Cortex of kidney (tissue), 1 donor: ENCODE results near the gene CDH24.

Experiments
- DNase-seq: peaks from one replicate; lab custom pipeline; 2025; lab: John Stamatoyannopoulos, UW

CDH24 gene, protein sequence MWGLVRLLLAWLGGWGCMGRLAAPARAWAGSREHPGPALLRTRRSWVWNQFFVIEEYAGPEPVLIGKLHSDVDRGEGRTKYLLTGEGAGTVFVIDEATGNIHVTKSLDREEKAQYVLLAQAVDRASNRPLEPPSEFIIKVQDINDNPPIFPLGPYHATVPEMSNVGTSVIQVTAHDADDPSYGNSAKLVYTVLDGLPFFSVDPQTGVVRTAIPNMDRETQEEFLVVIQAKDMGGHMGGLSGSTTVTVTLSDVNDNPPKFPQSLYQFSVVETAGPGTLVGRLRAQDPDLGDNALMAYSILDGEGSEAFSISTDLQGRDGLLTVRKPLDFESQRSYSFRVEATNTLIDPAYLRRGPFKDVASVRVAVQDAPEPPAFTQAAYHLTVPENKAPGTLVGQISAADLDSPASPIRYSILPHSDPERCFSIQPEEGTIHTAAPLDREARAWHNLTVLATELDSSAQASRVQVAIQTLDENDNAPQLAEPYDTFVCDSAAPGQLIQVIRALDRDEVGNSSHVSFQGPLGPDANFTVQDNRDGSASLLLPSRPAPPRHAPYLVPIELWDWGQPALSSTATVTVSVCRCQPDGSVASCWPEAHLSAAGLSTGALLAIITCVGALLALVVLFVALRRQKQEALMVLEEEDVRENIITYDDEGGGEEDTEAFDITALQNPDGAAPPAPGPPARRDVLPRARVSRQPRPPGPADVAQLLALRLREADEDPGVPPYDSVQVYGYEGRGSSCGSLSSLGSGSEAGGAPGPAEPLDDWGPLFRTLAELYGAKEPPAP

DNA sequence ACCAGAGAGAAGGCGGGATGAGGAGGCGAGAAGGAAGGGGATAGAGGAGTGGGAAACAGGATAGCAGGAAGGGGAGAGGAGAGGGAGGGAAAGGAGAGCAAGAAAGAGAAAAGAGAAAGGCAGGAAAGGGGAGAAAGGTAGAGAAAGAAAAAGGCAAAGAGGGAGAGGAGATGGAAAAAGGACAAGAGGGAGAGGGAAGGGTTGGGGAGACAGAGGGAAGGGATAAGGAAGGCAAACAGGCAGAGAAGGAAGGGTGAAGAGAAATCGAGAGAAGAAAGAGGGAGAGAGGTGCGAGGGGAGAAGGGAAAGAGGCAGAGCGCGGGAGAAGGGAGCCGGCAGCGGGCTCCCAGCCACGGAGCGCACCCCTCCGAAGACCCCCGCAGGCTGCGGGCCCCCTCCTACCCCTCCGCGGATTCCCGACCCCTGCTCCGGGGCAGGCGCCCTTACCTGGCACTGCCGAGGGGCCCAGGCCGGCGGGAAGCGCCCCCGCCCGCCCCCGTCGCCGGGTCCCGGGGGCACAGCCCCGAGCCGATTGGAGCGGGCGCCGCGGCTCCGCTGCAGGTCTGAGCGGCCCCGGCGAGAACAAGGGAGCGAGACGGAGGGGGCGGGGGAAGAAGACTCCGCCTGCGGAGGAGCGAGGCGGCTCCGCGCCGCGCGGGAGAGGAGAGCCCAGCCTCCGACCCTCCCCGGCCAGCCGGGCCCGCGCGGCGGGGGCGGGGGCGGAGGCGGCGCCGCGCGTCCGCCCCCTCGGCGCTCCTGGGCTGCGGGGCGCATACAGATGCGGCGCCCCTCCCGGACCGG is at the start of gene CDH24:
Gene CDH24 (minus strand): TSS at position 565 of the 801 bp plus-strand sequence. CDS start 1,787 bp downstream, outside the sequence.
- no peak for DNase-seq

- DNase-seq = no peak
Observed at GRCh38 chr14:23106747-23107045, 49.4 kb upstream of the CDH24 start.

- no peak for DNase-seq
Observed at GRCh38 chr14:23105348-23105824, 48.1 kb upstream of the CDH24 start.

DNA sequence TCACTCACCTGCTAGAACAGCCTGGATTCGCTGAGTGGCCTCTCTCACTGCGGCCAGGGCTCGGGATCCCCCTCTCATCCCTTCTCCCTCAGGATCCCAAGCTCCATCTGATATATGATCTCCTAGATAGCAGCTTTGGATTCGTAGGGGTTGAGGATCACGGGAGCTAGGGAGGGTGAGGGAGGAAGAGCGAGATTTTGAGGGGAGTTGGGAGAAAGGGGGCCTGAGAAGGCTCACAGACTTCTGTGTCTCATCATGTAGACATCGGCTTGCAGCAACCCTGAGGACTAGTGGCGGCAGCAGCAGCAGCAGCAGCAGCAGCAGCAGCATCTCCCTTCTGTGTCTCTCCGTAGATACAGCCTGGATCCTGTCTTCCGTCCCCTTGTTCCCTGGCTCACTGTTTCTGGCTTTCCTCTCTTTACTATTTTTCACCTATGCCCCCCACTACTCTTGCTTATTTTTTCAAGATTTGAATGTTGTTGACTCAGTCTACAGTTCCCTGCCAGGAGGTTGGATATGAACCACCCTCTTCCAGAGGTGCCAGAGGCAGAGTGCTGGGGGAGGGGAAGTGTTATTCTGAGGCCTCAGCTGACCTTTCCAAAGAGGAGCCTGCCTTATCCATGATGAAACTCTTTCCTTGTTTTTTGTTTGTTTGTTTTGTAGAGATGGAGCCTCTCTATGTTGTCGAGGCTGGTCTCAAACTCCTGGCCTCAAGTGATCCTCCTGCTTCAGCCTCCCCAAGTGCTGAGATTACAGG is 47.4 kb upstream of the CDH24 start, which contains the start of gene CIROP:
Gene CIROP (minus strand): TSS at position 399 of the 757 bp plus-strand sequence. CDS start 69 bp downstream, at position 330.
- DNase-seq = no peak

- DNase-seq = no peak
Observed at GRCh38 chr14:23104070-23104590, 46.8 kb upstream of the CDH24 start.

GRCh38 chr14:23103581-23103980 is 46.3 kb upstream of the CDH24 start:
- DNase-seq = no peak

DNA sequence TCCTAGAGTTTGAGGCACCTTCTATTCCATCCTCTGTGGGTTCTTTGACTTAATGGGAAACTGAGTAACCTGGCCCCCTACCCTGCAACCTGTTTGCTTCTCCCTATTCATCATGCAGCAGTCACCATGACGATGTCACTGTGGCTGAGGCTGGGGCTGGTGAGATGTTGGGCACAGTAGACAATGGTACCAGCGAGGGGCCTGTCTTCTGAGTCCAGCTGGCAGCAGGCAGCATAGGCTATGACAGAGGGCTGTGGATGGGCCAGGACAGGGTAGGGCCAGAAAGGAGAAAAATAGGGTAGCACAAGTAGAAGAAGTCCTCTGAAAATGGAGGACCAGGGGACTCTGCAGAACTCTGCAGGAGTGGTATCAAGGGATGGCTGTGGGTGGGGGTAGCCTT is 45.5 kb upstream of the CDH24 start:
- DNase-seq = no peak

DNA sequence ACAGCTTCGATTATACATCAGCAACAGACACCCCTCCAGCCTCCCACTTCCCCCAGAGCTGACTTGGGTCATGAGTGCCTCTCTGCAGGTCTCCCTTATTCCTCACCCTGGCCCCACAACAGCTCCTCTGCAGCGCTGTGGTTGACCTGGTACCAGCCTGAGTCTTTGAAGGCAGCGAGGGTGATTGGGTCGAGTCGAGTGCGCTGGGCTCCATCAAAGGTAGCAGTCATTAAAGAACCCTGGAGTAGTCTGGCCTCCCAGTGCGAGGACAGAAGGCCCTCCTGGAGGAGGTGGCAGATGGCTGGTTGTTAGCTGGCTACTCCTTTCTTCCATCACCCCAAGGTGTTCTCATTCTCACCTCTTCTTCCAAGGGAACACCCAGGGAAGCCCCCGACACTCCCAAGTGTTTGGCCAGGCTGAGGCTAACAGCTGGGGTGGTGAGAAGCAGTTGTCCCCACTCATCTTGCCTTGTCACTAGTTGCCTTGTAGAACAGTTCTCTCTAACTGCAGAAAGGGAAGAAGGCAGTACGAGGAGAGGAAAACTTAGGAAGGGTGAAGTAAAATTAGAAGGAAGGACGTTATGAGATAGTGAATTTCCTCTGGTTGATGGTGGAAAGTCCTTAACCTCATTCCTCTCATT is 44.8 kb upstream of the CDH24 start:
- DNase-seq = no peak

GRCh38 chr14:23101213-23101970 is 44.1 kb upstream of the CDH24 start:
- DNase-seq = no peak

DNA sequence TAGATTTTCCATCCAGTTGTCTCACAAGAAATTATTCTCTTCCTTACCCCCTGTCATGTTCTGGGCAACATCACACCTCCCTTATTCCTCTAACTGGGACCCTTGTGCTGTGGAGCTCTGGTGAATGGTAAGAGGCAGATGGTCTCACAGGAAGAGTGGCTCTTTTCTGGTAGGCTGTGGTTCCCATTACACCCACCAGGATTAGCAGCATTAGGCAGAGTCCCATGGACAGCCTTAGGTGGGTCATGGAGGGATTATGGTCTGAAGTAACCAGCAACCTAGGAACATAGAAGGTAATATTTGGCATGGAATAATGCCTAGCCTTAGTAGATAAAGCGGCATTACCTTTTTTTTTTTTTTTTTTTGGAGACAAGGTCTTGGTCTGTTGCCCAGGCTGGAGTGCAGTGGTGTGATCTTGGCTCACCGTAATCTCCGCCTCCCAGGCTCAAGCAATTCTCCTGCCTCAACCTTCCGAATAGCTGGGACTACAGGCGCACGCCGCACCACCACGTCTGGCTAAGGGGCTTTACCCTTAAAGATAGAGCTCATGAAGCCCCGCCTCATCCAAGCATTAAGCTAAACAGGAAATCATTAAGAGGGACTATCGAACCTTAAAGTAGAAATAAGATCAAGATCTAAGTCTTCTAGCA is 42.0 kb upstream of the CDH24 start:
- no peak for DNase-seq

DNA sequence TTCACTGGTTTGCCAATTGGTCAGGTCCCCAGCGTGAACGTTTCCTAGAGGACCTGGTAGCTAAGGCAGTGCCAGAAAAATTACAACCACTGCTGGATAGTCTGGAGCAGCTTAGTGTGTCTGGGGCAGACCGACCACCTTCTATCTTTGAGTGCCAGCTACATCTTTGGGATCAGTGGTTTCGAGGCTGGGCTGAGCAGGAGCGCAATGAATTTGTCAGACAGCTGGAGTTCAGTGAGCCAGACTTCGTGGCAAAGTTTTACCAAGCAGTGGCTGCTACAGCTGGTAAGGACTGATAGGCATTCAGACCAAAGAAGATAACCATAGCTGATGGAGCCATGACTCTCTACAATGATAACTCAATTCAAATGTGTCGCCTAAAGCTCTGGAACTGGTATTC is 40.5 kb upstream of the CDH24 start:
- no peak for DNase-seq

GRCh38 chr14:23095196-23096108 is 38.1 kb upstream of the CDH24 start, which contains the start of gene C14orf119:
Gene C14orf119, plus strand, starts transcription at chr14:23095505. Its CDS starts 2,154 bp downstream, at chr14:23097659.
- no peak for DNase-seq

DNA sequence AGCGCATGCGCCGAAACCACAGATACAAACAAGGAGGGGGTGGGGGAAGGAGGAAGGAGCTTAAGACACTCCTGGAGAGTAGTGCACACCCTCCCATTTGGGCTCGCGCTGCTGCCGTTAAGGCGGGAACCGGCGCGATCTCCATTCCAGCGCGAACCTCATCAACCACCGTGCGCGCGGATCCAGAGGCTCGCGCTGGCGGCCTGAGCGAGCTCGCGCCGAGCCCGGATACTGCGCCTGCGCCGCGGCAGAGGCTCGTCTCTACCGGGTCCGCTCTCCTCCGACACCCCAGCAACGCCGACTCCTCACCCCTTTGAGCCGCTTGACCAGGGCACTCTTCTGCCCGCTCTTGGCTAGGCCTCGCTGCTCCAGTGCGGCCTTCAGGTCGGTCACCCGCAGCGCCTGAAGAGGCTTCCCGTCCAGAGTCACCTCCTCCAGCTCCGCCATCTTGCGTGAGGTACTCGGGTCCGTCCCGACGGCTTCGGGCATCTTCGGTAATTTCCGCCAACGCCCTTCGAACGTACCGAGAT is 37.4 kb upstream of the CDH24 start, which contains the start of gene ACIN1:
Gene ACIN1 (minus strand): TSS at position 471 of the 530 bp plus-strand sequence. CDS start 24 bp downstream, at position 447.
- DNase-seq = no peak

- DNase-seq = no peak
Observed at GRCh38 chr14:23093991-23094665, 36.8 kb upstream of the CDH24 start.

- no peak for DNase-seq
Observed at GRCh38 chr14:23093526-23093925, 36.2 kb upstream of the CDH24 start.

DNA sequence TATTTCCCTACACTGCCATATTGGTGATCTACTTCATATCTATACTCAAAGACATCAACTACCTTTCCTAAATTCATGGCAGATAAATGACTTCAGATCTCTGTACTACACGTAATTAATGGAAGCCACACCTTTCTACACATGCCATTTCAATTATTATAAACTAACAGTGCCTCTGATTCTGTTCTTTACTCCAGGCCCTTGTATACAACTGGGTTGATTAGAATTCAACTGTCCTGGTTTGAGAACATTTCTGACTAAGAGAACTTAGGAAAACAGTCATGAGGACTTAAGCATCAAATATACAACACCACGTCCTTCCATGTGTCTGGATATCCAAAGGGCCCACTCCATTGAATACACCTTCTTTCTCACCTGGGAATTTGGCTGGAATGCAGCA is 35.8 kb upstream of the CDH24 start:
- DNase-seq = no peak
